Measurements from ENCODE around the gene LRRN4CL.
A peak's percentile ranks its signal among the peaks of the same experiment; 100 is the strongest.
"Not testable (repeated sequence)": the region's sequence is repeated elsewhere in the genome, so short reads cannot be mapped to it uniquely, and the experiment has no call there.

Gene LRRN4CL

DNA sequence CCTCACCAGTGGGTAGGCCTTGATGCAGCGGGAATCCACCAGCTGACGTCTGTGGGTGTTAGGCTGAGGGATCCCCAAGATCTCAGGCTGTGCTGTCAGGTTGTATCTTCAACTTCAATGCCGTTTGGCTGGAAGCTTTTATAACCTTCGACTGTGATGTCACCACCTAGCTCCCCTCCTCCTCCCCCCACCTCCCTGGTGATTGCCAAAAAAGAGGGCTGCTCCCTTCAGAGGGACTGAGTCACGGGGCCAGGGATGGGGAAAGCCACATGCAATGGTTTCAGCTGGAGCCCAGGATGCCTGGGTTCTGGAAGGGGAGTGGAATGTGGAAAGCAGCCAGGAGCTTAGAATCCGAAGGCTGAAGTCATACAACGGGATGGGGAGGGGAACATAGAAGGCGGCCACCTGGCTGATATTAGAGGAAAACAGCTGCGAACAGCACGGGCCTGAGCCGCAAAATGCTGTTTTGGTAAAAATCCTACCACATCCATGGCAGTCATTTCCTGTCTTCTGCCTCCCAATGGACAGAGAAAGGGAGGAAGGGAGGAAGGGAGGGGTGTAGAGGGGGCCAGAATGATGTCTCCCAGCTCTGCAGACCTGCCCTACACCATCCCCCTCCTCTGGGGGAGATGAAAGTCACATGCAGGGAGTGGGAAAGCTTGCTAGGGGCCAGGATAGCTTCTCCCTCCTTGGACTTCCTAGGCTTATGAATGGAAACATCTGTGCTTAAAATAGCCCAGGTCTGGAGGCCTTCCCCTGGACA is at the start of gene LRRN4CL:
Gene LRRN4CL (minus strand): TSS at position 110 of the 763 bp plus-strand sequence. CDS start 1,022 bp downstream, outside the sequence.
- DNase-seq, result peak in 2 of 14 donors; percentile 19 to 32

DNA sequence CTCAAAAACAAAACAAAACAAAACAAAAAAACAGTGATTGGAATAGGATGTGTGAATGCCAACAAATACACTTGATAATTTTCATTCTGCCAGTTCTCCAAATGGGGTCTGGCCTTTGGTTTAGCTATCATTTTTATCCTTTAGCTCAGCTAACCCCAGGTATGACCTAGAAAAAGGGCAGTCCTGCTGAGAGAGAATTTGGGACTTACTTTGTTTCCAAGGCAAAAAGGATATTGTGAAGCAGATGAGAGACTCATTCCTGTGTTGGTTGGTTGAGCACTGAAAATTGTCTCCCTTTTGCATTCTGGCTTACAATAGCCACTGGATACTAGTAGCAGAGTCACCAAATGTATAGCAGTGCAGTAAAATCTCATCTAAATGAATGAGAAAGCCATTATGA is 47.9 kb upstream of the LRRN4CL start:
- DNase-seq, result peak in 1 of 14 donors; percentile 10

DNA sequence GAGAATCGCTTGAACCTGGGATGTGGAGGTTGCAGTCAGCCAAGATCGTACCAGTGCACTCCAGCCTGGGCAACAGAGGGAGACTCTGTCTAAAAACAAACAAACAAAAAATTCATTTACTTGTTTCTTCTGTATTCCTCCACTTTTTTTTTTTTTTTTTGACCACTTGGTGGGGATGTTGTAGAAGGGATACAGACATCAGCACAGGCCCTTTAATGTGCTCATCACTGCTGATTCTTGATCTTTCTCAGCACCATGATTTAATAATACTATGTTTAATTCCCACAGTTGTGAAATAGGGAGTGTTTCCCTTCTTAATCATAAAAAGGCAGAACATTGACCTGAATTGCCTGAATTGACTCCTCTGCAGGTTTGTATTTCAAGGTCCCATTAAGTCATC is 43.5 kb upstream of the LRRN4CL start:
- no peak for DNase-seq

DNA sequence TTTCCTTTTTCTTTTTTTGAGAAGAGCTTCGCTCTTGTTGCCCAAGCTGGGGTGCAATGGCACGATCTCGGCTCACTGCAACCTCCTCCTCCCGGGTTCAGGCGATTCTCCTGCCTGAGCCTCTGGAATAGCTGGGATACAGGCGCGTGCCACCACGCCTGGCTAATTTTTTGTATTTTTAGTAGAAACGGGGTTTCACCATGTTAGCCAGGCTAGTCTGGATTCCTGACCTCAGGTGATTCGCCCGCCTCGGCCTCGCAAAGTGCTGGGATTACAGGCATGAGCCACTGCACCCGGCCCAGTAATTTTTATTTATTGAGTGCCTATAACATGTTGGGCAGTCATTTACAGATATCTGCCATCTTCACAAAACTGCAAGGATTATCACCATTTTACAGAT is 40.7 kb upstream of the LRRN4CL start:
- DNase-seq, result not testable (repeated sequence)

DNA sequence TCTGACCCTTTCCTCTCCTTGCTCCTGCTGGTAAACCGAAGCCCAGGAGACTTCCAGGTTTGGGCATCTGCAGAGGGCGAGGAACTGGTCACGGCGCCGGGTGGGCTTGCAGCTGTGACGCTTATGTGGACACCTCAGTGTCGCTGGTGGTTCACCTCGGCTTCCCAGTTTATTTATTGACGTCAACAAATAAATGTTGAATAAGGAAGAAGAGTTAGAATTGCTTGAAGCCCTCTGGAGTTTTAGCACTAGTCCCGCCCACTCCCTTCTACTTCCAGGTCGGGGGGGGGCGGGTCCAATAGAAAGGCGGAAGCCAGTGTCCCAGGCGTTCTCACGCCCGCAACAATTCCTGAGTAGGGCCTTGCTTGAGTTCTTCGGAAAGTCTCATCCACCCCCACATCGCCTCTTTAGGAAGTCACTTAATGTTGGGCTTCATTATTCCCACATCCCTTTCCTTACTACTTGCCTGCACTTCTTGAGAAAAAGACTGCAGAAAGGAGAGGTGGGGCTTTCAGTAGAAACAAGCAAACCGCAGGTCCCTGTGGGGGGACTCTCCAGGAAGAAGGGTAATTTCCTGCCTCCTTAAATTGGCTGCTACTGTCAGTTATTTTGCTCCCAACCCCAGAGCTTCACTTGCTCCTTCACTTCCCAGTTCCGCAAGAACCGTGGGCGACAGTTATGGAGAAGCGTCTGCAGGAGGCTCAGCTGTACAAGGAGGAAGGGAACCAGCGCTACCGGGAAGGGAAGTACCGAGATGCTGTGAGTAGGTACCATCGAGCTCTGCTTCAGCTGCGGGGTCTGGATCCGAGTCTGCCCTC is 39.0 kb upstream of the LRRN4CL start, which contains the start of gene TTC9C:
Gene TTC9C (plus strand): TSS at position 316 of the 818 bp plus-strand sequence. CDS start 363 bp downstream, at position 679.
- DNase-seq, result peak; percentile 37 to 96 (median 86)

DNA sequence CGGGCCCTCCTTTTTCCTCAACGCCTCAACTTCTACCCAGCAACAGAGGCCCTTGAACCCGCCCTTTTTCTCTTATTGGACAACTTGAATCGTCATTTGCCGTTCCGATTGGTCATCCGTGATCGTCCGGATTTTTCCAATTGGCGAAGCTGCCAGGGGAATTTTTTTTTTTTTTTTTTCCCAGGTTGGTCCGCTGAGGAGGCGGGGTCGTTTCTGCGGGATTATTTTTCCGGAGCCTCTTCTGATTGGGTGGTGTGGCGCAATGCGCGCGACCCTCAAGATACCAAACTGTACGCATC is 38.5 kb upstream of the LRRN4CL start:
- peak; percentile 57 to 99 (median 94) for DNase-seq

DNA sequence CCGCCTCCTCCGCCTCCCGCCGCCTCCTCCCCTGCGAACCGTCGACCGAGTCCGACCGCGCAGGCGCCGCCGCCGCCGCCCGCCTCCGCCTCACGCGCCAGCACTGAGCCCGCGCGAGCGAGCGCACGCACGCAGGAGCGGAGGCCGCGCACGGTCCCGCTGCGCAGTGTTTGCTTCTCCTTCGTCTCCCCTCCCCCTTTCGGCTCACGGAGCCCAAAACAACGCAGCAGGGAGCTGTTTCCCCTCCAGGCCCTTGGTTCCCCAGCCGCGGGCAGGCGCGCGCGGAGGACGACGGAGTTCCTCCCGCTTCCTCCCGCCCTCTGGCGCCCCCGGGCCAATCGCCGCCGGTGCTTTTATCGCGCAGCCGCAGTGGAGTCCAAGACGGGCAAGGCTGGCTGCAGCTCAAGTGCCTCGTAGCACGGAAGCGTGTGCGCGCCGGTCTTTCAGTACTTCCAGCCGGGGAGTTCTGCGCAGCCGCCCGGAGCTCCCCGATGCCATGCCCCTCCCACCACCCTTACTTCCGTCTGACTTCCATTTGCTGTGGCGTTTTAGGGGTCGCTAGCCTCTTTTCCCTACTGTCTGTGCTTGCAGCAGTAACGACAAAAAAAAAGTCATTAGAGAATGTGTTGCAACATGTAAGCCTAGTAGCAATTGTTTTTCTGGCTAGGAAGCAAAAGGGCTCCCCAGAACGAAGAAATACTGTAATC is 38.0 kb upstream of the LRRN4CL start, which contains the start of gene HNRNPUL2:
Gene HNRNPUL2 (minus strand): TSS at position 293 of the 707 bp plus-strand sequence. CDS start 301 bp downstream, outside the sequence.
- DNase-seq, result peak; percentile 84 to 99 (median 97)

DNA sequence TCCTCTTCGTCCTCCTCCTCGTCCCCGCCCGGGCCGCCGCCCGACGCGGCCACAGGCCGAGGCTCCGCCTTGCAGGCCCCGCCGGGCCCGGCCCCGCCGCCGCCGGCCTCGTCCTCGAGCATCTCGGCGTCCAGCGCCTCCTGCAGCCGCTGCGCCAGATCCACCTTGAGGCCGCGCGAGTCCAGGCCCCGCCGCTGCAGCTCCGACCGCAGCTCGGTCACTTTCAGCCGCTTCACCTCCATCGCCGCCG is 37.5 kb upstream of the LRRN4CL start:
- DNase-seq, result no peak

DNA sequence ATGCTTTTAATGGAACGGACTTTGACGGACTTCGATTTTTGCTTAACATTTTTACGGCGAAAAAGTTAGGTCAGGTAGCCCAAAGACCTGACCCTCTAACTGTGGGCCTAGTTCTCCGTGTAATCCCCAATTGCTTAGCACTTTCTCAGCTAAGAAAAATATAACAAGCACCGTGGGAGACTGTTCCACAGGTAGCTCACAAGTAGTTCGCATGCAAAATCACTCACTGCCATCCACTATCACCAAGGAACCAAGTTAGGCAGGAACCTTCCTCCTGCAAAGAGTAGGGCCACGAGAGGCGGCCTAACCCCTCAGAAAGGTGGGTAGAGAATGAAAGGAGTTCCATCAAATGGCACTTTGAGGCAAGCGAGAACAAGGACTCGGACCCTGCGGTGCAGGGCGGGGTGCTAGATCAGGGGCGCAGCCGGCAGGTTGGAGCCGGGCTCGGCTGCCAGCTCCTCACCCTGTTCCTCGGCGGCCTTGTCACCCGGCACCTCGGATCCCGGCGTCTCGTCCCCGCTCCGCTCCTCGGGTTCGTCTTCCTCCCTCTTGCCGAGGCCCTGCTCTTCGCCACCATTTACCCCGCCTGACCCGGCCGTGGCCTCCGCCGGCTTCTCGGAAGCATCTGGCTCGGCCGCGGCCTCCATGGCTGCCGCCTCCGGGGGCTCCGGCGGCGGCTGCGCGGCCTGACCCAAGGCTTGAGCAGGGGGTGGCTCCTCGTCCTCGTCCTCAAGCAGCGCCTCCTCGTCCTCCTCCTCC is 37.0 kb upstream of the LRRN4CL start:
- peak in 4 of 14 donors; percentile 12 to 63 (median 28) for DNase-seq

DNA sequence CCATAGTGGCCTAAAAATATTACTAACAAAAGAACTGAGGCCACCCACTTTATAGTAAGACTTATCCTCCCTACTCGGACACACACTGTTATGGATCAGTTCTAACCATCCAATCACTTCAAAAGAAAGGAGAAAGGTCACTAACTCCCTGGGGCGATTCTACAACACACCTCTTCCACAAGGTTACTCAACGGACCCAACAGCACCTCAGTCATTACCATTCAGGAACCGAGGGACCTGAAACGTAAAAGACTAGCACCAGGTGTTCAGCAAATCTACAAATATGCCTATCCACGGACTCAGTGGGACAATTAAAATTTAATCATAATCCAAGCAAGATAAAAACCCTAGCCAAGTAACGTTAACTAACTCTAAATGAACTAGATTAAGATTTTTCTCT is 36.3 kb upstream of the LRRN4CL start:
- no peak for DNase-seq

DNA sequence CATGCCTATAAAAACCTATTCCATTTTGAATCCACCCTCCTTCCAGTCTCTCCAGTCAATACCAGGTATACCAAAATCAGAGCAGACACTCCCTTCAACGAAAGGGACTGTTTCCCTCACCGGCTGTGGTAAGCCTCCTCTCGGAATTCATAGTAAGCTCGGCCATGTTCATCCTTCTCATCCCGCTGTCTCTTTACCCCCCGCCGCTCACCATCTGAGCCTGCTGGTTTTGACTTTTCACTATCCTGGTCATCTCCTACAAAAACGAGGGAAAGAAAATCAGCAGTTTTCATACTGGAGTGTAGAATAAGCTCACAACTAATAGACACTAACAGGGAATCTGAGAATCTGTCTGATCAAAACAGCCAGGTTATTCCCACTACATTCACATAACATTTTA is 34.8 kb upstream of the LRRN4CL start:
- DNase-seq, result peak in 1 of 14 donors; percentile 54

DNA sequence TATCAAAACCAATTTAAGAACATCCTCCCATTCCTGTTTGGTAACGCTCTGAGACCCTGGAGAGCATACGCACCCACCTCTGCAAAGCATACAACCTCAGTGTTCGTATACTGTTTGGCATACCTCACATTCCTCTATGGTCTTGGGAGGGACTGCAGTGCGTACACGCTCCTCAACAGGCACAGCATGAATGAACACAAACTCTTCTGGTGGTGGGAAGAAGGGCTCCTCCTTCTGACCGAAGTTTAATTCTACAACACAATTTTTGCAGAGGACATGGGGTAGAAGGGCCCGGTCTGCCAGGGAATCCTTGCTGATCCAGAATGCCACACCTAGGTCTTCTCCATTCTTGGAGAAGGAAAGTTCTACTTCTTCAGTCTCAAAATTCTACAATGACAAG is 32.7 kb upstream of the LRRN4CL start:
- DNase-seq, result no peak

DNA sequence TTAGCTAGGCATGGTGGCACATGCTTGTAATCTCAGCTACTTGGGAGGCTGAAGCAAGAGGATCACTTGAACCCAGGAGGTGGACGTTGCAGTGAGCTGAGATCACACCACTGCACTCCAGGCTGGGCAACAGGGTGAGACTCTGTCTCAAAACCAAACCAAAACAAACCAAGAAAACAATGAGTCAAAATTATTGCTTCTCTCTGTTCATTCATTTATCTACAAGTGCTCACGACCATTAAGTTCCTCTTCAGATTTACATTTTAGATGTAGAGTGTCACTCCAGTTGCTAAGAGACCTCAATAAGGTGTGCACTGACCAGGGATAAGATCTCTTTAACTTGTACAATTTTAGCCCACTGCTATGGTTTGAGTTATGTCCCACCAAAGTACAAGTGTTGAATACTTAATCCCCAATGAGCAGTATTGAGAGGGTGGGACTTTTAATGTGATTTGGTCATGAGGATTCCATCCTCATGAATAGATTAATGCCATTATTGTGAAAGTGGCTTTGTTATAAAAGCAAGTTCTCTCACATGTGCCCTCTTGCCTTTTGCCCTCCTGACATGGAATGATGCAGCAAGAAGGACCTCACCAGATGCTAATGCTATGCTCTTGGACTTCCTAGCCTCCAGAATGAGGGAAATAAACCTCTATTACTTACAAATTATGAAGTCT is 30.1 kb upstream of the LRRN4CL start:
- DNase-seq, result no peak

DNA sequence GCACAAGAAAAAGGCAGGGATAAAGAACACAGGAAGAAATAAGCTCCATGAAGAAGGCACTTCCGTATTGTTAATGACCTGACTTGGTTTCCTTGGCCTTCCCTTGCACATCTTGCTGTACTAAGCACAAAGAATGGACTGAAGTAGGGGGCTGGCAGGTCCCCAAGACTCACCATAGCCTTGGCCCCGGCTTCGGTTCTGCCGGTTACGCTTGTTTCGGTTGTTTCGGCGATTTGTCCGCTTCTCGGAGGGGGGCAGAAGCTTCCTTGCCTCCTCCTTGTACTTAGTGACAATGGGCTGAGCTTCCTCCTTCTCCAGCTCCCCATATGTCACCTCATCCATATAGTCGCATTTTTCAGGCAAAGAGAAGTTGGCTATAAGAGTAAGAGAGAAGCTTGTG is 27.5 kb upstream of the LRRN4CL start:
- DNase-seq, result peak in 2 of 14 donors; percentile 0 to 5

DNA sequence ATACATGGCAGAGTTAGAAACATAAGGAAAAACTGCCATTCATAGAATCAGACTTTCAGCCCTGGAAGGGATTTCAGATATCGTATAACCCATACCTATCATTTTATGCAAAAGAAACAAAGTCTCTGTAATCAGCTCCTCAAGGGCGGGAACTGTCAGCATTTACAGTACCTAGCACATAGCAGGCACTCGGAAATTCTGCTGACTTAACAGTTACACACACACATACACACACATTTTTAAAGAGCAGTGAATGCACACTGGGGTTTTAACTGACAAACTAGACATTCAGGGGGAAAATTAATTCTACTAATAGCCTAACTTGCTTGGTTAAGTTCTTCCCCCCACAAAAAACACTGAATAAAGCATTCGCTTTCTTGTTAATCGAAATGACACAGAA is 26.9 kb upstream of the LRRN4CL start:
- no peak for DNase-seq

DNA sequence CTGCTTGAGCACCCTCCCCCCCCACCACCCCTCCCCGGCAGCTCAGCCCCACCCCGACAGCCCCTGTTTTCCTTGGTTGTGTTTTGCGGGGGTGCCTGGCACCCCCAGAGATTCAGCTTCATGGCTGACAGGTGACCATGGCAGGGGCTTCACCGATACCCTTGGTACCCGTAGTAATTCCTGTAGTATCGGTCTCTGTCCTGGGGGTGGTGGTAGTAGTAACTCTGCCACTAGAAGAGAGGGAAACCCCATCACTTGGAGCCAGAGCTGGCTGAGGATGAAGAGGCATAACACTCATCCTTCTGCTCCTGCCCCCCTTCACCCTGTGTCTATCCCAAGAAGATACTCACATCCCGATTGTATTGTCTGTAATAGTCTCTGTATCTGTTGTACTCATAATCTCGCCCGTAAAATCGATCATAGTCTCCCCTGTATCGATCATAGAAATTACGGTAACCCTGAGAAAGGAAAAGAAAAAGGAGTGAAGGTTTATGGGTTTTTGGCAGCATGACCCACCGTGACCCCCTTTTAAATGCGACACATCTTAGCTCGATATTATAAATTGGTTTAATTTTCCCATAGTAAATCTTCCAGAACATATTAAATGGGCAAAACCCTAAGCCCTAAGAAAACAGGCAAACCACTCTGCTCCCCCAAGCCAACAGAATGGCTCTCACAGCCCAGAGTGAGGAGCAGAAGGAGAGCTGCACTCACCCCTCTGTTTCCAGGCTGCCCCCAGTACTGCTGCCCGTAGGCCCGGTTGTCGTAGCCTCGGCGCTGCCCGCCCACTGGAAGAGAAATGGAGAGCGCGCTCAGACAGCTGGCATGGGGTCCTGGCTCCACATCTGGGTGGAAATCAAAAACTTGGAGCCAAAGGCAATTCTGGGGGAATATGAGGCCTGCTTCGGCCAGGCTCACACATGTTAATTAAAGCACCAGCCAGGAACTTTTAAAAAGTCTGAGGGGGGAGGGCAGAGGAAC is 26.1 kb upstream of the LRRN4CL start:
- no peak for DNase-seq

DNA sequence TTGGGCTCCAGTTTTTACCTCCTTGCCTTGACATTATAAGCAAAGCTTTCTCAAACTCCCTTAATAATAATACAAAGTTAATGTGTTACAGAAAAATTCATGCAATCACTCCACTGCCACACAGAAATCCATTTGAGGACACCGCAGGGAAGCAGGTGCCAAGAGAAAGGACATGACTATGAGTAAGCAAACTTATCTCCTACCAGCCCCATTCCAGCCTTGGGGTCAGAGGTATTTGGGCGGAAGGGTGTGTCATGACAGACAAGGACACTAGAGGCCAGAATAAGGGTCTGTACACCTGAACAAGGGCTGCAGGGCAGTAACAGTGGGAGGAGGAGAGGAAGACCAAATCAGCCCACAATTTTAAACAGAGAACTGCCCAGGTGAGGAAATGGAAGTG is 24.0 kb upstream of the LRRN4CL start:
- DNase-seq, result no peak

DNA sequence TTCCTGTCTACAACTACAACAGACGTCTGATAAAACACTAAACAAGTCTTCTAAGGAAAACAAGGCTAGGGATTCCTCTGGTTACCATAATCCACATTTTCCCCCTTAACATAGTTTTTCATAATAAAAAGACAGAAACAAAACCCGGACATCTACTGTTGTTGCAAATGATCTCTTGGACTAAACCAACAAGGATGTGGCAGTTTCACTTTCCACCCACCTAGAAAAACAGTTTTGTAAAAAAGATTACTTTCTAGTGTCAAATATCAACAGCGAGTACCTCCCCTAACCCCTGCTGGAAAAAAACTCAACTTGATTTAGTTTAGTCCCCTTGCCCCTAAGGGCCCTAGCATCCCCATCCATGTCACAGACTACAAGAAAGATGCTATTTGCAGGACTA is 23.5 kb upstream of the LRRN4CL start:
- no peak for DNase-seq

DNA sequence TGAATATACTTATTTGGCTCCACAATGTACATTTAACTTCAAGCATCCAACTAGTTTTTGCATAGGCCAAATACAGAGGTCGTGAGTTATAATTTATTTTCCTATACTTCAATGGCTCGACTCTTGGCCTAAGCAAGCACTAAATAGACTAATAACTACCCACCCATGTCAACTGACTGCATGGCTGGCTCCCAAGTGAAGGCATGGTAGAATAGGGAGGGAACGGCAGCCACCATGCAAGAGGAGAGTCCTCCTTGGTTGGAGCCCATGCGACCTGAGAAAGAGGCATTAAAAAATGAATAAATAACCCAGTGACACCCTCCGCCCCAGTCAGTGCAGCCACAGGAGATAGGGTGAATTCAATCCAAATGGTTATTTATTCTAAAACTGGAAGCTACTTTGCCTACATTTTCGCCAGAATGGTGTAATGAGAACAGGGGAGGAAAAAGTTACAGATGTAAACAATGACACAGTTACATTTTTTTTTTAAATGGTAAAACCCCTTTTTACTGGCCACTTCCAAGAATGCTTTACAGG is 23.0 kb upstream of the LRRN4CL start:
- DNase-seq, result no peak

DNA sequence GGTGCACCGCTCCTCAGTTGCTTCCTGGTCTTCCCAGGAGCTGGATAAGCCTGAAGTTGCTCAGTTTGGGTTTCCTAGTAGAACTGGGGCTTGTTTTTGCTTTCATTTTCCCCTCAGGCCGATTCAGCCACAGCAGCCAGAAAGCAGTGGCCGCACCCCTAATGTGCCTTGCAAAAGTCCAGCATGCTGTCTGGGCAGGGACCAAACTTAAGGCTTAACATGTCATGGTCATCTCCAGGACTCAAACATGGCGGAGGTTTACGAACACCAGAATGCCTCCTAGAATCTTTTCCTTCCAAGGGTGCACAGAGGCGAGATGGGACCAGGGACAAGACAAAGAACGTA is 20.6 kb upstream of the LRRN4CL start:
- peak in 3 of 14 donors; percentile 45 to 64 (median 61) for DNase-seq

Data from C1 segment of cervical spinal cord (tissue), 14 donors.